B cell (primary cell): Measurements from ENCODE around the gene JAK1. TPM values are rescaled to one million over a fixed set of nuclear protein-coding genes. Genes with fewer than 3 reads are reported as not detected.

Experiments used
- ATAC-seq: fragments of 200-7000 bp; cut with Tn5 transposase; one replicate; pipeline ENCODE4 v1.10.0; 2021; ENCODE audit warnings: low read depth, mild to moderate bottlenecking, moderate number of reproducible peaks, moderate library complexity
- CTCF ChIA-PET: fragments of 350-600 bp; sonication (Branson Sonifier 250); formaldehyde crosslinking; loops from one replicate; lab custom pipeline; 2021; ENCODE audit warnings: antibody characterized with exemption, inconsistent platforms; lab: Charles Lee
- POLR2A ChIA-PET: fragments of 350-600 bp; sonication (Branson Sonifier 250); formaldehyde crosslinking; loops from one replicate; lab custom pipeline; 2021; ENCODE audit warnings: antibody characterized with exemption; lab: Charles Lee
- DNase-seq: peaks from one replicate; pipeline ENCODE4 v3.0.0; 2013
- H2AFZ ChIP-seq: 2 replicates; pipeline ENCODE4 v1.6.1; 2012; ENCODE audit warnings: mild to moderate bottlenecking, low read depth, low read length; ENCODE audit not compliant: insufficient read depth, poor library complexity, severe bottlenecking
- H3K27ac ChIP-seq, 2 donors: 1 replicate in 1 of 2; 2 replicates in 1 of 2; pipeline ENCODE4 v1.5.1; 2012 to 2013; ENCODE audit warnings: low read length in 2 of 2, mild to moderate bottlenecking in 2 of 2, moderate library complexity in 1 of 2
- H3K27me3 ChIP-seq, 4 experiments: fragments of 200-600 bp in 1 of 4; sonication (generic) in 1 of 4; replicated peaks in 1 of 4; 1 replicate in 2 of 4; 2 replicates in 2 of 4; pipeline versions ENCODE4 v1.6.1 to v1.7.0; 2013 to 2016; ENCODE audit warnings: low read length in 3 of 4, mild to moderate bottlenecking in 2 of 4, mixed read lengths in 1 of 4, moderate library complexity in 1 of 4; ENCODE audit not compliant: insufficient read depth in 4 of 4, control insufficient read depth in 3 of 4; ENCODE audit errors: control extremely low read depth in 1 of 4
- H3K36me3 ChIP-seq, 2 experiments: replicated peaks in 1 of 2; 1 replicate in 1 of 2; 2 replicates in 1 of 2; pipeline versions ENCODE4 v1.6.1 to v1.7.1; 2013; ENCODE audit warnings: low read length in 1 of 2; ENCODE audit not compliant: insufficient read depth in 2 of 2, control insufficient read depth in 1 of 2; ENCODE audit errors: control extremely low read depth in 1 of 2, extremely low read depth in 1 of 2
- H3K4me1 ChIP-seq, 2 donors: fragments of 200-600 bp in 1 of 2; sonication (generic) in 1 of 2; 1 replicate in 1 of 2; 2 replicates in 1 of 2; pipeline versions ENCODE4 v1.5.1 to v1.6.1; 2013 to 2017; ENCODE audit warnings: low read length in 2 of 2; ENCODE audit not compliant: control insufficient read depth in 2 of 2, insufficient read depth in 2 of 2
- H3K4me2 ChIP-seq: replicated peaks from 2 replicates; pipeline ENCODE3; 2012; ENCODE audit warnings: mild to moderate bottlenecking, low read depth, low read length; ENCODE audit not compliant: poor library complexity, severe bottlenecking
- H3K4me3 ChIP-seq, 5 experiments: fragments of 200-600 bp in 1 of 5; sonication (generic) in 1 of 5; 1 replicate in 3 of 5; 2 replicates in 2 of 5; pipeline versions ENCODE4 v1.5.1 to v1.7.0; 2011 to 2016; ENCODE audit warnings: low read length in 4 of 5, mild to moderate bottlenecking in 4 of 5, low read depth in 2 of 5, control low read depth in 1 of 5, moderate library complexity in 1 of 5; ENCODE audit not compliant: insufficient read depth in 1 of 5; ENCODE audit errors: control extremely low read depth in 1 of 5, extremely low read depth in 1 of 5
- H3K79me2 ChIP-seq: fragments of 200-600 bp; sonication (generic); one replicate; pipeline ENCODE4 v1.6.0; 2016; ENCODE audit warnings: low read length; ENCODE audit not compliant: control insufficient read depth, insufficient read depth
- H3K9ac ChIP-seq: fragments of 200-600 bp; sonication (generic); 2 replicates; pipeline ENCODE4 v1.6.1; 2017; ENCODE audit warnings: mild to moderate bottlenecking, low read length, moderate library complexity
- H3K9me3 ChIP-seq, 3 donors: one replicate each; pipeline versions ENCODE4 v1.6.1 to v1.7.1; 2013; ENCODE audit warnings: low read length in 2 of 3; ENCODE audit not compliant: control insufficient read depth in 2 of 3, insufficient read depth in 1 of 3; ENCODE audit errors: control extremely low read depth in 1 of 3
- H4K20me1 ChIP-seq: 2 replicates; pipeline ENCODE4 v1.6.0; 2012; ENCODE audit warnings: mild to moderate bottlenecking, low read length; ENCODE audit not compliant: insufficient read depth, control insufficient read depth, poor library complexity, severe bottlenecking
- H3K27ac Mint-ChIP-seq: one replicate; pipeline ENCODE4 v1.8.0; 2021; ENCODE audit warnings: mixed read lengths
- H3K27me3 Mint-ChIP-seq: one replicate; pipeline ENCODE4 v1.8.0; 2021; ENCODE audit warnings: mixed read lengths
- H3K4me1 Mint-ChIP-seq: one replicate; pipeline ENCODE4 v1.8.0; 2021; ENCODE audit warnings: mixed read lengths
- H3K4me3 Mint-ChIP-seq: one replicate; pipeline ENCODE4 v1.8.0; 2021; ENCODE audit warnings: mixed read lengths
- H3K9me3 Mint-ChIP-seq: one replicate; pipeline ENCODE4 v1.8.0; 2022; ENCODE audit warnings: mixed read lengths; ENCODE audit not compliant: insufficient read depth
- CTCF ChIP-seq: fragments of 200-600 bp; IDR thresholded peaks from one replicate; pipeline ENCODE4 v1.8.0; 2022; ENCODE audit warnings: antibody characterized with exemption, mild to moderate bottlenecking
- EZH2 ChIP-seq: IDR thresholded peaks from 2 replicates; pipeline ENCODE4 v1.6.1; 2012; ENCODE audit warnings: borderline replicate concordance, low read depth, mild to moderate bottlenecking, moderate library complexity, low read length; ENCODE audit not compliant: insufficient read depth, poor library complexity, severe bottlenecking
- WGBS: methylation state at CpG from one replicate; pipeline ENCODE4 v1.1.5; 2013; ENCODE audit warnings: missing lambda C conversion rate; ENCODE audit not compliant: insufficient coverage; 5-methylcytosine and 5-hydroxymethylcytosine counted together
- intact Hi-C: fragments of 100-400 bp; cut with micrococcal nuclease; formaldehyde crosslinking; loops from one replicate; pipeline ENCODE4 v1.10.0; 2022
- polyA plus RNA-seq: library from polyadenylated mRNA; depleted of rRNA; stranded (reverse); fragments of >200 nt; gene quantifications from 2 replicates; pipeline ENCODE4 v1.2.3, GENCODE V29; 2012
- total RNA-seq, 2 donors: library from RNA; stranded (reverse); fragments of 120-200 nt in 1 of 2; gene quantifications; 1 replicate in 1 of 2; 2 replicates in 1 of 2; pipeline versions ENCODE4 v1.2.3 to v1.2.4, GENCODE V29; 2013 to 2022

Gene JAK1
- total and polyA plus RNA-seq, 2 donors (not counting 1 experiment from before 2014, with no cell fraction given): 99.0 to 244 TPM

GRCh38 chr1:64942118-64942517, 24.2 kb downstream of the JAK1 start:
- TF ChIP-seq EZH2: no peak
- Histone ChIP-seq H3K79me2 (peaks cover 100% of the 10 kb centered on the region), H2AFZ (no peak overlapping the region), H4K20me1 (peaks cover 95% of the 10 kb centered on the region), H3K27me3 (no peaks in the 10 kb centered on the region), H3K4me2 (peak overlapping the region; percentile 15), H3K4me3 (no peak overlapping the region), H3K9ac (peak overlapping the region; percentile 17), H3K27ac (no peak overlapping the region), H3K36me3 (no peaks in the 10 kb centered on the region), H3K9me3 (no peaks in the 10 kb centered on the region), H3K4me1 (peaks cover 38 to 54% of the 10 kb centered on the region in 2 donors)
- no peaks in the 10 kb centered on the region for H3K27me3 Mint-ChIP-seq
- peaks cover 72% of the 10 kb centered on the region for H3K4me1 Mint-ChIP-seq
- ATAC-seq (no peak), DNase-seq (no peak)
- intact Hi-C loops: no loop called here
- no peak overlapping the region for H3K4me3 Mint-ChIP-seq
- no peaks in the 10 kb centered on the region for H3K9me3 Mint-ChIP-seq
- 100% methylated on average over 1 of the region's 4 CpGs for WGBS
- ChIA-PET CTCF (no interaction called here), POLR2A (no interaction called here)
- no peak overlapping the region for H3K27ac Mint-ChIP-seq

DNA sequence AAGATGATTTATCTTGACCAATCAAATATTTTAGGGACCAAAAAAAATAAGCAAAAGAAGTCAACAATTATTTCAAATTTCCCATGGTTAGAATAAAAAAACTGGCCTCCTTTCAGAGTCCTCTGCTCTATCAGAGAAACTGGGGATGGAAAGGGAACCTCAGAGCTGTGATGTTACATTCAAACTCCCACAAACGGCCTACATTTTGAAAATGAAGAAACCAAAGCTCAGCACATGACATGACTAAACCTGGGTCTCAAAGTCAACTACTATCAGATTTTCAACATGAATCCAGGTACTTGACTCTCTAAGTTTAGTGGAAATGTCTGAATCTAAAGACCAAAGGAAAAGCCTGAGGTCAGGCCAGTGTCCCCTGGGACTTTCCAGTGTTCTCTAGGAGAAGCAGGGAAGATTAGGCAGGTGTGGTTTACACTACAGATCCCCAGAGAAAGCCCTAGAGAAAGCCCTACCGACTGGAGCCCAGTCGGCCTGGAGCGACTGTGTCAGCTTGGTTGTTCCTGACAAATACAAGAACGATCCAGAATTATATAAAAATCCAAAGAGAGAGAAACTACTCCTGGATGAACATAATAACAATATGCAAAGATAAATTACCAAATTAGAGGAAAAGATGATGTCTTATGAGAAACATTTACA, 24.8 kb downstream of the JAK1 start:
- no peak for ATAC-seq
- Histone ChIP-seq H3K27me3 (no peaks in the 10 kb centered on the region), H4K20me1 (peaks cover 99% of the 10 kb centered on the region), H3K27ac (no peak overlapping the region), H3K4me2 (no peak overlapping the region), H3K9ac (no peak overlapping the region), H3K4me1 (peaks cover 40 to 55% of the 10 kb centered on the region in 2 donors), H2AFZ (no peak overlapping the region), H3K36me3 (no peaks in the 10 kb centered on the region), H3K4me3 (no peak overlapping the region), H3K9me3 (no peaks in the 10 kb centered on the region), H3K79me2 (peaks cover 100% of the 10 kb centered on the region)
- no peaks in the 10 kb centered on the region for H3K9me3 Mint-ChIP-seq
- ChIA-PET POLR2A (no interaction called here), CTCF (interaction anchor here (0.9 kb wide), 1 partner anchor 119 kb away, joined by 3 read pairs; no protein-coding TSS in a partner anchor)
- TF ChIP-seq CTCF: no peak
- no peak for TF ChIP-seq EZH2
- H3K4me3 Mint-ChIP-seq: peak overlapping the region; percentile 14
- H3K27ac Mint-ChIP-seq: no peak overlapping the region
- WGBS: 60% methylated on average over 1 of the region's 5 CpGs
- intact Hi-C loops: no loop called here
- no peak for DNase-seq
- H3K4me1 Mint-ChIP-seq: peaks cover 70% of the 10 kb centered on the region
- no peaks in the 10 kb centered on the region for H3K27me3 Mint-ChIP-seq
